Measurements from ENCODE around the gene AMHR2.
A peak's percentile ranks its signal among the peaks of the same experiment; 100 is the strongest.
"Not testable (repeated sequence)": the region's sequence is repeated elsewhere in the genome, so short reads cannot be mapped to it uniquely, and the experiment has no call there.

Gene AMHR2

GRCh38 chr12:53414756-53415417 is 8.8 kb upstream of the AMHR2 start:
- peak; percentile 33 for DNase-seq (ENCODE audit: low read depth, low spot score)

DNA sequence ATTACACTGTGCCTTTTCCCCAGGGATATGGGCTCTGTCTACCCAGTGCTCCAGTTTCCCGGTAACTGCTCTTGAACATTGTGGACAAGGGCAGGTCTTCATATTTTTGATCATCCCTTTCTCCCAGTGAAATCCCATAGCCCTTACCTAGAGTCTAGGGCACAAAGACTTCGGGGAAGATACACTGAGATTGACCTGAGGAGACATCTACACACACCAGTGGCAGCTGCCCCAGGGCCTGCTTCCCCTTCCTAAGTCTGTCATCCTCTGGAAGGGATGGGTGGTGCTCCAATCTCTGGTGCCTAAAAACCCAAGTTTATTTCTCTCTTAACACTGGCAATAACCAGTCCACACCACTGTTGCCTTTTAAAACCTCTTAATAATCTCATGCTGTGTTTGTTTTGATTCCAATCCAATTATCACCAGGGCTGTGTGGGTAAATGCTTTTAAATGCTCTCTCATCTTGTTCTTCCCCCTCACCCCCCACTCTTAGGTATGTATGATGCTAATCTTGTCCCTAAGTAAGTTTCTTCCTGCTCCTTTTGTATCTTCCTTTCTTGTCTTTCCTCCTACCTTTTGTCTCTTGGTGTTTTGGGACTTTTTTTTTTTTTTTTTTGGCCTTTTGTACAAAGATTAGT is 7.8 kb upstream of the AMHR2 start:
- peak; percentile 43 for DNase-seq (ENCODE audit: low read depth, low spot score)

DNA sequence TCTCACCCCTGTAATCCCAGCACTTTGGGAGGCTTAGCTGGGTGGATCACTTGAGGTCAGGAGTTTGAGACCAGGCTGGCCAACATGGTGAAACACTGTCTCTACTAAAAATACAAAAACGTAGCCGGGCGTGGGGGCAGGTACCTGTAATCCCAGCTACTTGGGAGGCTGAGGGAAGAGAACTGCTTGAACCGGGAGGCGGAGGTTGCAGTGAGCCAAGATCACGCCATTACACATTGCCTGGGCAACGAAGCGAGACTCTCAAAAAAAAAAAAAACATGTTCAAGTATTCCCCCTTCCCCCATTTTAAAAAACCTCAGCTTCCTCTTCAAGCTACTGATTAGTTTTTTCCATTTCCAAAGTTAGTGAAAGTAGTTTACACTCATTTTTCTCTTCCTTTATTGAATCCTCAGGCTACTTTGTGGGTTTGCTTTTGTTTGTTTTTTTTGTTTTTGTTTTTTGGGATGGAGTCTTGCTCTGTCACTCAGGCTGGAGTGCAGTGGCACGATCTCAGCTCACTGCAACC is 6.3 kb upstream of the AMHR2 start:
- DNase-seq (ENCODE audit: low read depth, low spot score) = not testable (repeated sequence)

GRCh38 chr12:53418221-53418620 is 5.4 kb upstream of the AMHR2 start:
- DNase-seq (ENCODE audit: low read depth, low spot score) = no peak

- no peak for DNase-seq (ENCODE audit: low read depth, low spot score)
Observed at GRCh38 chr12:53419756-53420155, 3.9 kb upstream of the AMHR2 start.

GRCh38 chr12:53422247-53422646 is 1.4 kb upstream of the AMHR2 start:
- DNase-seq (ENCODE audit: low read depth, low spot score) = not testable (repeated sequence)

DNA sequence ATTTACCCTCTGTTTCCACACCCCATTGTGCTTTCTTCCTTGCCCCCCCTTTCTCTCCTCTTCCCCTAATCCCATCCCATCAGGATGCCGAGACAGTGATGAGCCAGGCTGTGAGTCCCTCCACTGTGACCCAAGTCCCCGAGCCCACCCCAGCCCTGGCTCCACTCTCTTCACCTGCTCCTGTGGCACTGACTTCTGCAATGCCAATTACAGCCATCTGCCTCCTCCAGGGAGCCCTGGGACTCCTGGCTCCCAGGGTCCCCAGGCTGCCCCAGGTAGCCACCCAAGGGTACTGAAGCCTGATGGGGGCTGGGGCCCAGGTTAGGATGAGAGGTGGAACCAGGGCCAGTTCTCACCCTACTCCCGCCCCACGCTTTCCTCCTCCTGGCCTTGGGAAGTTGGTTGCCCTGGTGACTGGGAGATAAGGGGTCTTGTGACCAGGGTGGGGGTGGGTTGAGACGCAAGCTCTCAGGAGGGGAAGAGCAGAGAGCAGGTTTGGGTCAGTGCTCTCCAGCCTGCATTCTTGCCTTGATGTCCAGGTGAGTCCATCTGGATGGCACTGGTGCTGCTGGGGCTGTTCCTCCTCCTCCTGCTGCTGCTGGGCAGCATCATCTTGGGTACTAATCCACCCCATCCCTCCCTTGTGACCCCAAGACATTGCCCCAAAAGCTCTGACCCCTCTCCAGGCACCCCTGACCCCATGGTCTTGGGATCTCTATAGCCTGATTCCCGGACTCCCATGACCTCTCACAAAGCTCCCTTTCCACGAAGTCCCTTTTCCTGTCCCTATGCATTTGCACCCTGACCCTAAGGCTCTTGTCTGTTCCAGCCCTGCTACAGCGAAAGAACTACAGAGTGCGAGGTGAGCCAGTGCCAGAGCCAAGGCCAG is 1.2 kb downstream of the AMHR2 start:
- peak; percentile 24 for DNase-seq (ENCODE audit: low read depth, low spot score)

GRCh38 chr12:53425515-53426150 is 2.0 kb downstream of the AMHR2 start:
- DNase-seq (ENCODE audit: low read depth, low spot score) = no peak

GRCh38 chr12:53427905-53428594 is 4.4 kb downstream of the AMHR2 start:
- DNase-seq (ENCODE audit: low read depth, low spot score) = no peak

GRCh38 chr12:53428741-53429140 is 5.1 kb downstream of the AMHR2 start:
- DNase-seq (ENCODE audit: low read depth, low spot score) = no peak

- no peak for DNase-seq (ENCODE audit: low read depth, low spot score)
Observed at GRCh38 chr12:53430116-53430515, 6.5 kb downstream of the AMHR2 start.

GRCh38 chr12:53431187-53431586 is 7.5 kb downstream of the AMHR2 start:
- DNase-seq (ENCODE audit: low read depth, low spot score) = no peak

DNA sequence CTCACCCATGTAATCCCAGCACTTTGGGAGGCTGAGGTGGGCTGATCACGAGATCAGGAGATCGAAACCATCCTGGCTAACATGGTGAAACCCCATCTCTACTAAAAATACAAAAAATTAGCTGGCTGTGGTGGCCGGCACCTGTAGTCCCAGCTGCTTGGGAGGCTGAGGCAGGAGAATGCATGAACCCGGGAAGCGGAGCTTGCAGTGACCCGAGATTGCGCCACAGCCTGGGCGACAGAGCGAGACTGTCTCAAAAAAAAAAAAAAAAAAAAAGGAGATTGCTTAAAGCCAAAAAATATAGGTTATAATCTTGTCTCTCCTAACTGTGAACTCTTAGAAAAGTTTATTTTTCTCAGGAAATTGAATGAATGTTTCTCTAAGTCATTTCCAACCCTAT is 11.7 kb downstream of the AMHR2 start:
- not testable (repeated sequence) for DNase-seq (ENCODE audit: low read depth, low spot score)

DNA sequence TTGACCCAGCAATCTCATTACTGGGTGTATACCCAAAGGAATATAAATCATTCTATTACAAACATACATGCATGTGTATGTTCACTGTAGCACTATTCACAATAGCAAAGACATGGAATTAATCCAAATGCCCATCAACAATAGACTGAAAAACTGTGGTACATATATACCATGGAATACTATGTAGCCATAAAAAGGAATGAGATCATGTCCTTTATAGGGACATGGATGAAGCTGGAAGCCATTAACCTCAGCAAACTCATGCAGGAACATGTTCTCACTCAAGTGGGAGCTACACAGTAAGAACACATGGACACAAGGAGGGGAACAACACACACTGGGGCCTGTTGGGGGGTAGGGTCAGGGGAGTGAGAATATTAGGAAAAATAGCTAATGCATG is 15.9 kb downstream of the AMHR2 start:
- DNase-seq (ENCODE audit: low read depth, low spot score) = not testable (repeated sequence)

DNA sequence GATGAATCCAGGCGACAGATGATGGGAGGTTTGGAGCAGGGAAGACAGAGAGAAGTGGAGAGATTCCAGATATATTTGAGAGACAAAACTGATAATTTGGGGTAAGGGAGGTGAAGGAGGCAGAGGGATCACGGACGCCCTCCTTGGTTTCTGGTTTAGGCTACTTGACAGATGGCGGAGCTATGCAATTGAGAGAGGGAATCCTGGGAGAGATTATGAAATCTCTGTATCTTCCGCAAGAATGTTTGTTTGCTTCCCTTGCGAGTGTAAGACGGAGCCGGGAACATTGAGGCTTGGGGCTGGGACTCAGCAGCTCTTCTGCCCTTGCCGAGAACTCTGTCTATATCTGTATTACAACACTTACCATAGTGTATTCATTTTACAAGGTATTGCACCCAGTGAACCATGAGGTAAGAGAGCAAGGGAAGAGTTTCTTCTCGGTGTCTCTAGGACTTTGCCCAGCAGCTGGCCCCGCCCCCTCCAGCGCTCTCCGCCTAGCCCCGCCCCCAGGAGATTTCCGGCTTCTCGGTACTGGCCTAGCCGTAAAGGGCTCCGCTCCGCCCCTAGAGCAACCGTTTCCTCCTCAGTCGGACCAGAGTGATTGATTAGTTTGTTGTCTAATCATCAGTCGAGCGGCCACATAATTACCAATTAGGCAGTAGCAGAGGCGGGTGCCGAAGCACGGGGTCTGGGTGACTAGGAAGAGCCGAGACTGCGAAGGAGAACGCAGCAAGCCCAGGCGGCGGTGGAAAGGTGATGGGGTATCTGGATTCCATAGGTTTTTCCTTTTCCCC is 17.6 kb downstream of the AMHR2 start, which contains the start of gene PRR13:
Gene PRR13 (plus strand): TSS at position 695 of the 794 bp plus-strand sequence. CDS start 981 bp downstream, outside the sequence.
- DNase-seq (ENCODE audit: low read depth, low spot score) = peak; percentile 98

DNA sequence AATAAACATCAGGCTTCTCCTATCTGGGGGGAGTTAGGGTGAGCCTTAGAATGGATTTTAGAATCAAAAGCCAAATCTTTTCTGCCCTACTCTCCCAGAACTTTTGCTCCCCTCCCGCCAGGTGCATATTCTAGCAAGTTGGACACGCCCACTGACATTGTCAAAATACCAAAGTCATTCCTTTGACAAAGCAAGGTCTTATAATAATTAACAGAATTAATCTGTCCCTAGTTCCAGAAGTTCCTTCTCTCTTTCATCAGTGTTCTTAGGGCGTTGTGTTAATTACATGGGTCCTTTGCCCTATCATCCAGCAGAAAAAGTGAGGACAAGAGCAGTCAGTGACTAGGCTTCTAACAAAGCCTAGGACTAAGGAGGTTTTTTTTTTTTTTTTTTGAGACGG is 20.3 kb downstream of the AMHR2 start:
- no peak for DNase-seq (ENCODE audit: low read depth, low spot score)

GRCh38 chr12:53444593-53445325 is 21.1 kb downstream of the AMHR2 start:
- DNase-seq (ENCODE audit: low read depth, low spot score) = not testable (repeated sequence)

DNA sequence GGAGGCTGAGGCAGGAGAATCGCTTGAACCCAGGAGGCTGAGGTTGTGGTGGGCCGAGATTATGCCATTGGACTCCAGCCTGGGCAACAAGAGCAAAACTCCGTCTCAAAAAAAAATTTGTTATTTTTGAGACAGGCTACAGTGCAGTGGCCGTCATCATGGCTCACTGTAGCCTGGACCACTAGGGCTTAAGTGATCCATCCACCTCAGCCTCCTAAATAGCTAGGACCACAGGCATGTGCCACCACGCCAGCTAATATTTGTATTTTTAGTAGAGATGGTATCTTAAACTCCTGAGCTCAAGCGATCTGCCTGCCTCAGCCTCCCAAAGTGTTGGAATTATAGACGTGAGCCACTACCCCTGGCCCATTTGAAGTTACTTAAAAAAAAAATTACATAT is 27.3 kb downstream of the AMHR2 start:
- no peak for DNase-seq (ENCODE audit: low read depth, low spot score)

- peak; percentile 99 for DNase-seq (ENCODE audit: low read depth, low spot score)
Observed at GRCh38 chr12:53451661-53452158, 28.1 kb downstream of the AMHR2 start, which contains the start of gene PCBP2. TSS of gene PCBP2 (plus strand) at chr12:53452102. CDS start at chr12:53454801, 2,699 bp downstream.
